NCI-H2196 (cell line): ENCODE data around the gene FBXO47.
A peak's percentile ranks its signal among the peaks of the same experiment; 100 is the strongest.

Source experiments
- DNase-seq: peaks from one replicate; lab custom pipeline; 2025; ENCODE audit not compliant: unreplicated experiment; lab: John Stamatoyannopoulos, UW

Gene FBXO47

DNA sequence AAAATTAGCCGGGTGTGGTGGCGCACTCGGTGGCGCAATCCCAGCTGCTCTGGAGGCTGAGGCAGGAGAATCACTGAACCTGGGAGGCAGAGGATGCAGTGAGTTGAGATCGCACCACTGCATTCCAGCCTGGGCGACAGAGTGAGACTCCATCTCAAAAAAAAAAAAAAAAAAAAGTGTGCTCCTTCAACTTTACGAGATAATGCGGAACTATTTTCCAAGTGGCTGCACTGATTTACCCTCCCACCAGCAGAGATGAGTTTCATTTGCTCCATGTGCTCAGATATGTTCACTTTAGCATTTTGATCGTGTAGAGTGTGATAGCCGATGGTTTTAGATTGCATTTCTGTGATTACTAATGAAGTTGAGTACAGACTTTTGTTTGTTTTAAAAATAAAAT lies 61.8 kb downstream of the FBXO47 start:
- no peak for DNase-seq

DNA sequence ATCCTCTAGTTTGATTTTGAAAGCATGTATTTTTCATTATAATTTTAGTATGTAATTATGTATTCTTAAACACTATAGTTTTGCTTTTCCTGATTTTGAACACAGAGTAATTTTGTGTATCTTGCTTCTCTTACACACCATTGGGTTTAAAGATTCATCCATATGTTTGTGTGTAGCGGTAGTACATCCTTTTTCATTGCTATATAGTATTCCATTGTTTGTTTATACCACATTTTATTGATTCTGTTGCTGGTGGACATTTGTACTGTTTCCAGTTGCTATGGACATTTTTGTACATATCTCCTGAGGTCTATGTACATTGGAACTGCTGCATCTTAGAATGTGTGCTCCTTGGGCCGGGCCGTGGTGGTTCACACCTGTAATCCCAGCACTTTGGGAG lies 62.3 kb downstream of the FBXO47 start:
- no peak for DNase-seq

DNA sequence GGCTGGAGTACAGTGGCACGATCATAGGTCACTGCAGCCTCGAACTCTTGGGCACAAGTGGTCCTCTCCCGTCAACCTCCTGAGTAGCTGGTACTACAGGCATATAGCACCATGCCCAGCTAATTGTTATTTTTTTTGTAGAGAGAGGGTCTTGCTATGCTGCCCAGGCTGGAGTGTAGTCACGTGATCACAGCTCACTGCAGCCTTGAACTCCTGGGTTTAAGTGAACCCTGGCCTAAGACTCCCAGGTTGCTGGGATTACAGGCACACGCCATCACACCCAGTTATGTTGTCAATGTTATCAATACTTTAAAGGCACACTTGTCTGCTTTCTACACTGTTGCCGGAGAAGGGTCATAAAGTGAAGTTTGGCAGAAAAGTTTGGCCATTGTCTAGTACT lies 63.8 kb downstream of the FBXO47 start:
- DNase-seq: no peak

DNA sequence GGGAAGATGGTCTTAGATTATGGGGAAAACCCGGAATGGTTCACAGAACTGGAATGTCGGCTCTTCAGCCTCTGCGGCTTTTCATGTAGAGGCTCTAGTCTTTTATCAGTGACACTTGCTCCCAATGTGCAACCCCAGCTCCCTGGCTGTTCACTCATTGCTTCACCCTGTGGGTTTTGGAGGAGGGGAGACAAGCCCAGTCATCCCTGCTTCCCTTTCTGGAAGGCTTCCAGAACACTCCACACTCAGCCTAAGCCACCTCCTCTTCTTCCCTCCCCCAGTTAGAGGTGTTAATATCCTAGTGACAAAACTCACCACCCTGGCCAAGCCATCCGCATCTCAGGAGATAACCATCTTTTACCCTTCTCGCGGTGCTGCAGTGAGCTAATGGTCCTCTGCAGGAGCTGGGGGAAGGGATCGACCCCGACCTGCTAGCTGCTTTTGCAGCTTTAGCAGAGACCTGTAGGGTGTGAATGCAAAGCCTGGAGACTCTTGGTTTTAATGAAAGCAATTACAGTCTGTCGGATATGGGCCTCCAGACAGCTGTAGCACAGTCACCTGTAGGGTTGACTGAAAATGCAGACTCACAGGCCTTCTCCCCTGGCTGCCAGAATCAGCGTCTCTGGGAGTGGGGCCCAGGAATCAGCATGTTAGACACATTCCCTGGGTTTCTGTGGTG lies 66.1 kb downstream of the FBXO47 start:
- peak; percentile 32 for DNase-seq

DNA sequence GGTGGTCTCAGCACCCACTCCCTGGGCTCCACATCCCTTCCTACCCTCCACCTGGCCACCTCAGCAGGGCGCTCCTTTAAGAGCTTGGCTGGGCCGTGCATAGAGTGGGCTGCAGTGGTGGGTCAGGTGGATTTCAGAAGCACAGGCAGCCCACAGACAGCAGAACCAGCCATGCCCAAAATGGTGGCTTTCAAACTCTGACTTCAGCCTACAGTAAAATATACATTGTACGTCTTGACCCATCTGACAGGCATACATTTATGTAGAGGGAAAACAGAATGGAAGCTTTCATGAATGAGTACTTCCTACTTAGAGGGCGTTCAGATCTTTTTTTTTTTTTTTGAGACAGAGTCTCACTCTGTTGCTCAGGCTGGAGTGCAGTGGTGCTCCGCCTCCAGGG lies 67.8 kb downstream of the FBXO47 start:
- DNase-seq: no peak

DNA sequence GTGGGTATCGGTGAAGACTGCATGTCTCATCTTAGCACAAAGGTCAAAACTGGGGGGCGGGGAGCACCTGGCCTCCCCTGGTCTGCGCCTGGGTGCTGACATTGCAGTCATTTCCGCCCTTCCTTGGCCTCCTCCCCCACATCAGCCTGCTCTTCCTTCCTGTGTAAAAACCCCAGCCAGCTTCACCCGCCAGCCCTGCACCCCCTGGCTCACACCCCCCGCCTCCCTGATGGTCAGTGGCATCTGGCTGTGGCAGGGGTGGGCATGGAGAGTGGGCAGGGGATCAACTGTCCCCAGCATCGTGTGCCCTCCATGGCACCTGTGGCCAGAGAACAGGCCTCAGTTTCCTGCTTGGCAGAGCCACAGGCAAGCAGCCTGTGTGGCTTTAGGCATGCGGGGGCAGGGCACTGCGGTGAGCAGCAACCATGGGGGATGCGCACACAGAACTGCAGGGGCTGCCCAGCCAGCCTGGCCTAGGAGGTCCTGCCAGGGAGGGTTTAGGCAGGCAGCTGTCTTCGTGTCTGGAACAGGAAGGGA lies 68.3 kb downstream of the FBXO47 start:
- DNase-seq: no peak

DNA sequence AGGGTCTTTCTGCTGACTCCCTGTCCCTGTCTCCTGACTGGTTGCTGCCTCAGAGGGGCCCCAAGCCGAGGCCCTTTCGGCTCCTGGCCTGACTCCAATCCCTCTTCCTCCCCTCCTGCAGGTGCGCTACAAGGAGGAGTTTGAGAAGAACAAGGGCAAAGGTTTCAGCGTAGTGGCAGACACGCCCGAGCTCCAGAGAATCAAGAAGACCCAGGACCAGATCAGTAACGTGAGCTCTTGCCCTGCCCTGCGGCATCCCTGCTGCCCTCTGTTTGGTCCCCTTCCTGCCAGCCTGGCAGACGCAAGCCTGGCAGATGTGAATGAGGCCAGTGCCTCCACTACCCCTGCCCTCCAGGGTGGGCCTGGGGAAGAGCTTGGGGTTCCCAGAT lies 68.9 kb downstream of the FBXO47 start:
- DNase-seq: no peak

DNA sequence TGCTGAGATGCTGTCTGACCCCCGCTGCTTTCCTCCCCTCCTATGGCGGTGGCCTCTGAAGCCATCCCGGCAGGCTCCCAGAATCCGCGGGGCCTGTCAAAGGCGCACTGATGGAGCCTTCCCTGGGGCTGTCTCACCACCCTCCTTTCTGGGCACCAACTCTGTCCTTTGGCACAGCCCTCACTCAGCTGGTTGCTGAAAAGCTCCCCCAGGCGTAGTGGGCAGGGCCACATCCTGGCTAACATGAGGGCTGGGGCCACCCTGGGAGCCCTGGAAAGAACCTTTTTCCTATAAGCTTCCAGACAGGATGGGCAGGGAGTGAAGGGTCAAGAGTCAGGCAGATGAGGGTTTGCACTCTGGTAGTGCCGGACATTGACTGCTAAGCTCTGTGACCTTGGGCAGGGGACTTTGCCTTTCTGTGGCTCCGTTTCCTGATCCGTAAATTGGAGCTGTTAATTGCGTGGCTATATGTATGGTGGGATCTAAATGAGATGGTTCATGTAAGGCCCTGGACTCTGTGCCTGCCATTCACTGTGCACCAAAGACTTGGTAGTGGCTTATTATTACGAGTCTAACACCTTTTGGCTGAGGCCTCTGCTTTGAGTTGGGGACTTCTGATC lies 69.4 kb downstream of the FBXO47 start:
- DNase-seq: no peak

DNA sequence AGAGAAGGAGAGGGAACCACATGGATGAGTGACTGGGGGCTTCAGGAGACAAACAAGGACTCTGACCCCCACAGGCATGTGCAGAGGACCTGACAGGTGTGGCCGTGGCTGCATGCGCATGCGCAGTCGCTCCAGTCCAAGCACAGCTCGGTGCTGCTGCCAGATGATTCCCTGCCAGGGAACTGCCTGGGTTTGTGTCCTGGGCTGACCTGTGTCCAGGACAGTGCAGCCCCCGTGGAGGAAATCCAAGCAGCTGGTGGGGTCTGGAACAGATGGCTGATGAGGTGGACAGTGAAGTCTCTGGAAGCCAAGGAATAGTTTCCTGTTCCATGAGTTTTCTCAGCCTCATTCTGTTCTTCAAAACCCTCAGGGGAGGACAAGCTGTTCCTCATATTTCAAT lies 70.0 kb downstream of the FBXO47 start:
- DNase-seq: no peak

DNA sequence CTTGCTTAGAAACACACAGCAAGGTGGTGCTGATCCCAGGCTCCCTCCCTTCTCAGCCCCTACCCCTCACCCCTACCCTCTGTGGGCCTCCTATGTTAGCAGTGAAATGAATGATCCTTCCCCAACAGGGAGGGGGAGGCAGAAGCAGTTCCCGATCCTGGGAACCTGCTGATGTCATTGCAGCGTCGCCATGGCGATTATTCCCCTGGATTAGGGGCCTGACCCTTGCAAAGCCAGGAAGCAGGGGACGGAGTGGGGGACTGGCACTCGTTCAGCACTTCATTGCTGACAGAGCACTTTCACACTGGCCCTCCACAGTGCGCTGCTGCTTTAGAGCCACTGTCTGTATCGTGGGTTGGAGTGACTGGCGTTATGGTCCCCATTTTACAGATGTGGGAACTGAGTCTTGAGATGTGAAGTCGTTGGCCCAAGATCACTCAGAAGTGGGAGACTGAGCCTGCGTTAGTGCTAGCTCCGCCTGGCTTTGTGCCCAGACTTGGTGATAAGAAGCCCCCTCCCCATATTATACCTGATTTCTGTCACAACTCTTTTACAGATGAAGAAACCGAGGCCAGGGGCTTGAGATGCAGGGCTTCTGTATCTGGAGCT lies 70.8 kb downstream of the FBXO47 start:
- no peak for DNase-seq

DNA sequence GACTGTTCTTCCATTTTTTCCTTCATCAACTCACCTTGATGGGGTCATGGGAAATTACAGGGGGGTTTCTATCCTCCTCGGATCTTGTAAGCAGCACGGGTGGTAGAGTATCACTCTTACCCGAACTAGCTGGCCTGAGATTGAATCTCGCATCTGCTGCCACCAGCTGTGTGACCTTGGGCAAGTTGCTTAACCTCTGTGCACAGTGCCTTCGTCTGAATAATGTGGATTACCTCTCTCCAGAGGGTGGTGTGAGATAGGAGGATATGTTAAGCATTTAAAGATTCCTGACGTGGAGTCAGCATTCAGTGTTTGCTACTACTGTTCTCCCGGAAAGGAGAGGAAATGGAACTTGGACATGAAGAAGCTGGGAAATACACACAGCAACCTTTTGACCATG lies 72.9 kb downstream of the FBXO47 start:
- DNase-seq: no peak

DNA sequence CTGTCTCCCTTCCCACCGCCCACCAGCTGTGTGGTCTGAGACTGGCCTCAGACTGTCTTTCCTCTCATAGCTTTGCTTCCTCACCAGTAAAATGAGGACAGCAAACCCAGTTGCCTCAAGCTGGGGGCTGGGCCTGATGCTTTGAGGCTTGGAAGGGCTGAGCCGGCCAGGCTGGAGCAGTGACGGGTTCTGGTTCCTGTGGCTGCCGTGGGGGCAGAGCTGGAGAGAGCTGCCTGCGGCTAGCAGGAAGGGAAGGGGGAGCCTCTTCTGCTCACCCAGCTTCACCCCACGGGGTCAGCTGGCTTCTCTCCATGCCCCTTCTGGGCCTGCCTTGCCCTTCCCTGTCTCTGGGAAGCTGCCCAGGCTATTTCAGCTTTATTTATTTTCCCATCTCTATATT lies 73.6 kb downstream of the FBXO47 start:
- no peak for DNase-seq

DNA sequence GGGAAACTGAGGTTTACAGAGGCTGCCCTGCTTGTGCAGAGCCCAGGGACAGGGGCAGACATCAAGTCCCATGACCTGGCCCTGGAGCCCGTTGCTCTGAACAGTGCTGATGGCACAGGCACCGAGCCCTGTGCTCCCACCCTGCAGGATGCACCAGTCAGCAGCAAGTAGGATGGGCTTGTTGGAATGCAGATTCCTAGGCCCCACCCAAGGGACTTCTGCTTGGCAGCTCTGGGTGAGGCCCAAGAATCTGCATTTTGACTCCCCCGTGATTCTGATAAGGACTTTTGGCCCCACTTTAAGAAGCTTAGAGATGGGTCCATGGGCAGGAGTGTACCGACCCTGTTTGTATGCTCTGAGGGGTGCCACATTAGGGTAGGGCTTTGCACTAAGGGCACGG lies 74.1 kb downstream of the FBXO47 start:
- DNase-seq: no peak

DNA sequence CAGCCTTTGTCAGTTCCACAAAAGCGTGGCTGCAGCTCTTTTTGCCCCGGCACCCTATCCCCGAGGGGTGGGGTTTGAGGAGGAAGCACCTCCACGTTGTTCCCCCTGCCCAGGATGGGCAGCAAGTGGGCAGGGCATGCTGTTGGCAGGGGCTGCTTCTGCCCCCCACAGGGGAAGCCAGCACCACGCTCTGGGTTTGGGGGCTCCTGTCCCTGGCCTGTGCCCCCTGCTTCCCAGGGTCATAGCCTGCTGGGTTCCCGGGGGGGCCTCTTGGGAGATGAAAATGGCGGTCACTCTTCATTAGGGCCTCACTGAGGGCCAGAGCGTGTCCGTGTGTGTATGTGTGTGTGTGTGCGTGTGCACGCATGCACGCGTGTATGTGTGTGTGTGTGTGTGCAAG lies 74.6 kb downstream of the FBXO47 start:
- no peak for DNase-seq

DNA sequence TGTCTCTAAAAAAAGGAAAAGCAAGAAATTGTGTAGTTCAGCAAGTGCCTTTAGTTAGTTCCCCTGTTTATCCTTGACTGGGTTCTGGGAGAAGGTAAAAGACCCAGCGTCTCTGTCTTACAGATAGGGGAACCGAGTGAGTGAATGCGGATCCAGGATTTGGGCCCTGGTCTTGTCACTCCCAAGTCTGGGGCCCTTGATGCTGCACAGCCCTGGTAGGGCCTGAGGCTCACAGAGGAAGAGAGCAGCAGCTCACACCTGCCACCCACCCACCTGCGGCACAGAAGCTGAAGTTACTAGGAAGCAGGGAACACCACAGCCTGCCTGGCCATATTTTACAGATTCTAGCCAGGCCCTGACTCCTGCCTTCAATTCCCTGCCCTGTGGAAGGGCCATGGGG lies 75.1 kb downstream of the FBXO47 start:
- no peak for DNase-seq

DNA sequence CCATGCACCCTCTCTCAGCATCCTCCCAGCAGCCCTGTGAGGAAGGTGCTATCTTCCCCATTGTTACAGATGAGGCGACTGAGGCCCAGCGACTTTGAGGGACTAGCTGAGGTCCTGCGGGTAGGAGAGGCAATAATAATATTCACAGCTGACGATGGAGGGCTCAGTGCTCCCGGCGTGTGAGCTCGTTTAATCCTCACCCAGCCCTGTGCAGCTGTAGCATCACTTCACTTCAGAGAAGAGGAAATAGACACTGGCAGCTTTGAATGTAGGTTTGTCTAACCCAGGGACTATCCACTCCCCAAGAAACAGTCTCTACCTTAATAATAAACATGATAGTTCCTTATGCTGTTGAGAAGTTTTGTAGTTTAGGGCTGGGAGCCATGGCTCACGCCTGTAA lies 75.8 kb downstream of the FBXO47 start:
- DNase-seq: no peak

DNA sequence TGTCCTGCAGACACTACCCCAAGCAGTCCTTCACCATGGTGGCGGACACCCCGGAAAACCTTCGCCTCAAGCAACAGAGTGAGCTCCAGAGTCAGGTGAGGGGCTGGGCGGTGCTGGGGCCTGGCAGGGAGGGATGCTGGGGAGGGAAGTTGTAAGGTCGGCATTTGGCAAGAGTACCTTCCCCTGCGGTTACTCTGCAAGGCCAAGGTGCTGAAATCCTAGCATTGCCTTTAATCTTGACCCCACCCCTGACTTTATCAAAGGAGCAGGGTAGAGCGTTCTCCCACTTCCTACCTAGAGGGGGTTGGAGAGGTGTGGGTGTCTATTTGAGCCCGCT lies 76.8 kb downstream of the FBXO47 start:
- no peak for DNase-seq

DNA sequence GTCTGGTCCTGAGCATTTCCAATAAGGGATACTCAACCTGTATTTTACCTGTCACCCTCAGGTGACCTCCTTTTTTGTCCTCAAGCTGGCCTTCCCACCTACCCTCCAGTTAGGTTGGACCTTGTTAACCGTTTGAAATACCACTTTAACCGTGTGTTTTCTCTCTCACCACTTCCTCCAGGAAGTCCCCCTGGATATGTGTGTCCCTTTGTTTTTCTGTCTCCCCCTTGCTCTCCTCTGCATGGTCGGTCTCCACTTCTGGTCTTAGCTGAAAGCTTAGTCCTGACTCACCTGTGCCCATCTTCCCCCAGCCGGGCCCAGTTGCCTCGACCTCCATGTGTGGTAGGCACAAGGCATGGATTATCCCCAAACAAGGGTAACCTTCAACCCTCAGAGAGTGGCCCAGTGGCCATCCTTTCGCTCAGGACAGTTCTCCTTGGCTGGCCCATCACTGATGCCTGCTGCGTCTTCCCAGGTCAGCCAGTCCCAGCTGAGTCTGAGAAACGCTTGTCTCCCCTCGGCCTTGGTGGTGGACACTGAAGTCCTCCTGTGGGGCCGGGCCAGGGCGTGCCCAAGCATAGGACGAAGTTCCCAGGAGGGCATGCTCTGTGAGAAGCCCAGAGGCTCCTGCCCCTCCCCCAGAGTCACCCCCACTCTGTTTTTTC lies 77.3 kb downstream of the FBXO47 start:
- no peak for DNase-seq

DNA sequence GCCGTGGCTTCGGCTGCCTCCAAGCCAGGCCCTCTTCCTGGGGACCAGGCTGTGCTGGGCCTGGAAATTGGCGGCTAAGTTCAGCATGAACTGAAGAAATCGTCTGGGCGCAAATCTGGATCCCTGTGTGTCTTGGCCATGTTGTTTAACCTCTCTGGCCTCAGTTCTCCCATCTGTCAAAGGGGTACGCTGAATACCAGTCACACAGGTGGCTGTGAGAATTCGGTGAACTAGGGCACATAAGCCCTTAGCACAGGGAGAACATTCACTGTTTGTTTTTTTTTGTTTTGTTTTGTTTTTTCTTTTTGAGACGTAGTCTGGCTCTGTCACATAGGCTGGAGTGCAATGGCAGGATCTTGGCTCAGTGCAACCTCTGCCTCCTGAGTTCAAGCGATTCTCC lies 78.4 kb downstream of the FBXO47 start:
- DNase-seq: no peak

DNA sequence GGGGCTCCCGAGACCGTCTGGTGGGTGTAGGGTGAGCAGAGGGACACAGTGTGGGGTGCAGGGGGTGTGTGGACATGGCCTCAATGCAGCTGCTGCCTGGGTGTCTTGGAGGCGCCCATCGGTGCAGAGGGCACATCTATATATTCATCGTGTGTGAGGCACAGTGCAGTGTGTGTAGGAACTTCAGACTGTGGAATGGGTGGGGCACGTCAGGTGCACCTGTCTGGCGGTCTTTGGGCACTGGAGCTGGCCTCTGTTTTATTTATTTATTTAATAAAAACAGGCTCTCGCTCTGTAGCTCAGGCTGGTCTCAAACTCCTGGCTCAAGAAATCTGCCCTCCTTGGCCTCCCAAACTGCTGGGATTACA lies 80.6 kb downstream of the FBXO47 start:
- DNase-seq: no peak
